ENCODE results near the gene CDH7.

- TF ChIP-seq CTCF (conservative IDR thresholded peaks at IDR 0.05) (no peak), ZFX (IDR thresholded peaks at IDR 0.05) (no peak)
Observed at GRCh38 chr18:65706646-65707045, 44.2 kb upstream of the CDH7 start.

All from C4-2B (cell line).